Activated T-cell treated with anti-CD3 and anti-CD28 coated beads for 48 hours (primary cell): ENCODE results near the gene SH3PXD2A.

ENCODE experiments used
- DNase-seq: peaks from one replicate; pipeline ENCODE4 v3.0.0-alpha.2; 2020; ENCODE audit warnings: low read depth

Gene SH3PXD2A

GRCh38 chr10:103874730-103875129 lies 19.4 kb upstream of the SH3PXD2A start:
- DNase-seq: no peak

GRCh38 chr10:103872137-103872931 lies 17.0 kb upstream of the SH3PXD2A start:
- DNase-seq: no peak

GRCh38 chr10:103871006-103871405 lies 15.6 kb upstream of the SH3PXD2A start:
- no peak for DNase-seq

- no peak for DNase-seq
Measured at GRCh38 chr10:103870516-103870915, 15.1 kb upstream of the SH3PXD2A start.

- DNase-seq: no peak
Measured at GRCh38 chr10:103869336-103869735, 14.0 kb upstream of the SH3PXD2A start.

GRCh38 chr10:103868200-103868599 lies 12.8 kb upstream of the SH3PXD2A start:
- DNase-seq: no peak

GRCh38 chr10:103861505-103861904 lies 6.1 kb upstream of the SH3PXD2A start:
- DNase-seq: no peak

GRCh38 chr10:103859161-103860086 lies 4.0 kb upstream of the SH3PXD2A start:
- DNase-seq: peak; percentile 29

GRCh38 chr10:103858360-103858759 lies 3.0 kb upstream of the SH3PXD2A start:
- no peak for DNase-seq

GRCh38 chr10:103856797-103857170 lies 1.4 kb upstream of the SH3PXD2A start:
- no peak for DNase-seq

GRCh38 chr10:103855852-103856796 lies 748 bp upstream of the SH3PXD2A start:
- no peak for DNase-seq

GRCh38 chr10:103854686-103855391 lies 537 bp downstream of the SH3PXD2A start:
- no peak for DNase-seq

GRCh38 chr10:103854265-103854685 lies 1.1 kb downstream of the SH3PXD2A start:
- no peak for DNase-seq

- DNase-seq: no peak
Measured at GRCh38 chr10:103853428-103854264, 1.7 kb downstream of the SH3PXD2A start.

GRCh38 chr10:103852856-103853255 lies 2.5 kb downstream of the SH3PXD2A start:
- no peak for DNase-seq

GRCh38 chr10:103852189-103852711 lies 3.1 kb downstream of the SH3PXD2A start:
- no peak for DNase-seq

GRCh38 chr10:103851261-103851660 lies 4.1 kb downstream of the SH3PXD2A start:
- DNase-seq: no peak

- DNase-seq: no peak
Measured at GRCh38 chr10:103850572-103850895, 4.8 kb downstream of the SH3PXD2A start.

- DNase-seq: no peak
Measured at GRCh38 chr10:103849880-103850571, 5.3 kb downstream of the SH3PXD2A start.
